H9 (cell line): ENCODE measurements around the gene SHISA8. TPM values are rescaled to one million over a fixed set of nuclear protein-coding genes. Genes with fewer than 3 reads are reported as not detected.

Source experiments
- DNase-seq: peaks from one replicate; pipeline ENCODE4 v3.0.0-alpha.2; 2017
- H2AFZ ChIP-seq: one replicate; pipeline ENCODE4 v1.6.1; 2013; ENCODE audit warnings: mild to moderate bottlenecking, low read length, control low read depth, moderate library complexity
- H2AK5ac ChIP-seq: 2 replicates; pipeline ENCODE4 v1.6.1; 2013; ENCODE audit warnings: low read length, control low read depth, mixed read lengths; ENCODE audit not compliant: insufficient read length
- H2BK120ac ChIP-seq: one replicate; pipeline ENCODE4 v1.6.1; 2013; ENCODE audit warnings: low read depth, mild to moderate bottlenecking, low read length, control low read depth, inconsistent platforms; ENCODE audit not compliant: poor library complexity, severe bottlenecking
- H2BK12ac ChIP-seq: 2 replicates; pipeline ENCODE4 v1.6.1; 2013; ENCODE audit warnings: low read length, control low read depth, mixed read lengths, low read depth; ENCODE audit not compliant: insufficient read length
- H2BK15ac ChIP-seq: 2 replicates; pipeline ENCODE4 v1.6.1; 2013; ENCODE audit warnings: low read depth, low read length, control low read depth
- H2BK20ac ChIP-seq: one replicate; pipeline ENCODE4 v1.6.1; 2013; ENCODE audit warnings: low read depth, mild to moderate bottlenecking, low read length, control low read depth, inconsistent platforms; ENCODE audit not compliant: poor library complexity, severe bottlenecking
- H2BK5ac ChIP-seq: 2 replicates; pipeline ENCODE4 v1.6.1; 2013; ENCODE audit warnings: low read length, control low read depth, mixed read lengths; ENCODE audit not compliant: insufficient read length
- H3K14ac ChIP-seq: 2 replicates; pipeline ENCODE4 v1.6.1; 2013; ENCODE audit warnings: low read length, control low read depth; ENCODE audit not compliant: insufficient read depth
- H3K18ac ChIP-seq: 2 replicates; pipeline ENCODE4 v1.6.1; 2013; ENCODE audit warnings: low read depth, mild to moderate bottlenecking, mixed read lengths, low read length, control low read depth; ENCODE audit not compliant: insufficient read length
- H3K23ac ChIP-seq: 2 replicates; pipeline ENCODE4 v1.6.1; 2013; ENCODE audit warnings: low read length, control low read depth, mixed read lengths, low read depth; ENCODE audit not compliant: insufficient read length
- H3K23me2 ChIP-seq: 2 replicates; pipeline ENCODE4 v1.6.1; 2013; ENCODE audit warnings: low read depth, mild to moderate bottlenecking, mixed read lengths, low read length, control low read depth; ENCODE audit not compliant: insufficient read length, poor library complexity, severe bottlenecking
- H3K27ac ChIP-seq: 2 replicates; pipeline ENCODE4 v1.5.1; 2013; ENCODE audit warnings: low read length, control low read depth, mixed read lengths, low read depth; ENCODE audit not compliant: insufficient read length
- H3K27me3 ChIP-seq: 2 replicates; pipeline ENCODE4 v1.6.1; 2013; ENCODE audit warnings: low read length, control low read depth, inconsistent platforms; ENCODE audit not compliant: insufficient read depth
- H3K4ac ChIP-seq: 2 replicates; pipeline ENCODE4 v1.6.1; 2013; ENCODE audit warnings: low read depth, mild to moderate bottlenecking, control low read depth, inconsistent platforms, low read length, moderate library complexity
- H3K4me1 ChIP-seq: 2 replicates; pipeline ENCODE4 v1.6.1; 2013; ENCODE audit warnings: low read length, control low read depth, inconsistent platforms; ENCODE audit not compliant: insufficient read depth
- H3K4me2 ChIP-seq: 2 replicates; pipeline ENCODE4 v1.6.1; 2013; ENCODE audit warnings: low read length, control low read depth, mixed read lengths; ENCODE audit not compliant: insufficient read length, insufficient read depth
- H3K56ac ChIP-seq: 2 replicates; pipeline ENCODE4 v1.6.1; 2013; ENCODE audit warnings: low read depth, mild to moderate bottlenecking, mixed read lengths, low read length, control low read depth; ENCODE audit not compliant: insufficient read length
- H3K79me1 ChIP-seq: 2 replicates; pipeline ENCODE4 v1.6.1; 2013; ENCODE audit warnings: low read depth, mild to moderate bottlenecking, moderate library complexity, low read length, control low read depth, inconsistent platforms; ENCODE audit not compliant: insufficient read depth, poor library complexity, severe bottlenecking
- H3K79me2 ChIP-seq: 2 replicates; pipeline ENCODE4 v1.6.1; 2013; ENCODE audit warnings: low read length, control low read depth, inconsistent platforms; ENCODE audit not compliant: insufficient read depth
- H3K9ac ChIP-seq: 2 replicates; pipeline ENCODE4 v1.6.1; 2013; ENCODE audit warnings: low read length, control low read depth, mixed read lengths; ENCODE audit not compliant: insufficient read length; ENCODE audit errors: extremely low read depth
- H3K9me3 ChIP-seq: one replicate; pipeline ENCODE4 v1.6.1; 2013; ENCODE audit warnings: low read depth, low read length, inconsistent platforms; ENCODE audit not compliant: control insufficient read depth
- H3T11ph ChIP-seq: one replicate; pipeline ENCODE4 v1.6.1; 2013; ENCODE audit warnings: mild to moderate bottlenecking, low read length, control low read depth, inconsistent platforms
- H4K20me1 ChIP-seq: one replicate; pipeline ENCODE4 v1.6.1; 2013; ENCODE audit not compliant: control insufficient read depth, insufficient read length, insufficient read depth
- H4K5ac ChIP-seq: 2 replicates; pipeline ENCODE4 v1.6.1; 2013; ENCODE audit warnings: low read depth, mild to moderate bottlenecking, mixed read lengths, low read length, control low read depth; ENCODE audit not compliant: insufficient read length
- H4K8ac ChIP-seq: replicated peaks from 2 replicates; pipeline ENCODE4 v1.6.1; 2013; ENCODE audit warnings: low read length, control low read depth, mixed read lengths, low read depth; ENCODE audit not compliant: insufficient read length
- H4K91ac ChIP-seq: 2 replicates; pipeline ENCODE4 v1.6.1; 2013; ENCODE audit warnings: low read depth, mild to moderate bottlenecking, moderate library complexity, mixed read lengths, low read length, control low read depth; ENCODE audit not compliant: insufficient read length
- H3K27ac Mint-ChIP-seq, 3 experiments: 2 replicates in 2 of 3; 3 replicates in 1 of 3; pipeline ENCODE4 v1.8.0; 2020 to 2021; ENCODE audit warnings: mixed read lengths in 3 of 3, mild to moderate bottlenecking in 1 of 3, moderate library complexity in 1 of 3
- H3K27me3 Mint-ChIP-seq: 2 replicates; pipeline ENCODE4 v1.8.0; 2021; ENCODE audit warnings: low read depth, mild to moderate bottlenecking, moderate library complexity, mixed read lengths
- H3K36me3 Mint-ChIP-seq, 3 experiments: 2 replicates in 2 of 3; 3 replicates in 1 of 3; pipeline ENCODE4 v1.8.0; 2020 to 2021; ENCODE audit warnings: low read depth in 3 of 3, mixed read lengths in 3 of 3; ENCODE audit not compliant: insufficient read depth in 1 of 3
- H3K4me1 Mint-ChIP-seq, 2 experiments: 2 replicates each; pipeline ENCODE4 v1.8.0; 2020; ENCODE audit warnings: mixed read lengths in 2 of 2
- H3K4me3 Mint-ChIP-seq, 2 experiments: 2 replicates in 1 of 2; 3 replicates in 1 of 2; pipeline ENCODE4 v1.8.0; 2020 to 2021; ENCODE audit warnings: mild to moderate bottlenecking in 2 of 2, mixed read lengths in 2 of 2, moderate library complexity in 1 of 2
- H3K9me3 Mint-ChIP-seq, 2 experiments: 2 replicates in 1 of 2; 3 replicates in 1 of 2; pipeline ENCODE4 v1.8.0; 2020; ENCODE audit warnings: mild to moderate bottlenecking in 2 of 2, mixed read lengths in 2 of 2, moderate library complexity in 1 of 2
- WGBS: extraction: QIAGEN DNeasy Blood & Tissue Kit; methylation state at CpG from one replicate; pipeline ENCODE4 v1.1.7; 2013; ENCODE audit warnings: missing lambda C conversion rate, low lambda C conversion rate, mixed read lengths; ENCODE audit not compliant: insufficient read length; ENCODE audit errors: extremely low coverage; 5-methylcytosine and 5-hydroxymethylcytosine counted together
- total RNA-seq: library from RNA; stranded (reverse); gene quantifications from 2 replicates; pipeline ENCODE4 v1.2.1, GENCODE V29; 2021
- TF ChIP-seq, protein P1 (sequence below): fragments of 200-600 bp; sonication (generic); conservative IDR thresholded peaks from 3 replicates; pipeline ENCODE4 v1.8.0; 2021; ENCODE audit warnings: antibody characterized with exemption, mild to moderate bottlenecking

Gene SHISA8
- total RNA-seq, 1 experiment from 2014 or later: 1.4 TPM

DNA sequence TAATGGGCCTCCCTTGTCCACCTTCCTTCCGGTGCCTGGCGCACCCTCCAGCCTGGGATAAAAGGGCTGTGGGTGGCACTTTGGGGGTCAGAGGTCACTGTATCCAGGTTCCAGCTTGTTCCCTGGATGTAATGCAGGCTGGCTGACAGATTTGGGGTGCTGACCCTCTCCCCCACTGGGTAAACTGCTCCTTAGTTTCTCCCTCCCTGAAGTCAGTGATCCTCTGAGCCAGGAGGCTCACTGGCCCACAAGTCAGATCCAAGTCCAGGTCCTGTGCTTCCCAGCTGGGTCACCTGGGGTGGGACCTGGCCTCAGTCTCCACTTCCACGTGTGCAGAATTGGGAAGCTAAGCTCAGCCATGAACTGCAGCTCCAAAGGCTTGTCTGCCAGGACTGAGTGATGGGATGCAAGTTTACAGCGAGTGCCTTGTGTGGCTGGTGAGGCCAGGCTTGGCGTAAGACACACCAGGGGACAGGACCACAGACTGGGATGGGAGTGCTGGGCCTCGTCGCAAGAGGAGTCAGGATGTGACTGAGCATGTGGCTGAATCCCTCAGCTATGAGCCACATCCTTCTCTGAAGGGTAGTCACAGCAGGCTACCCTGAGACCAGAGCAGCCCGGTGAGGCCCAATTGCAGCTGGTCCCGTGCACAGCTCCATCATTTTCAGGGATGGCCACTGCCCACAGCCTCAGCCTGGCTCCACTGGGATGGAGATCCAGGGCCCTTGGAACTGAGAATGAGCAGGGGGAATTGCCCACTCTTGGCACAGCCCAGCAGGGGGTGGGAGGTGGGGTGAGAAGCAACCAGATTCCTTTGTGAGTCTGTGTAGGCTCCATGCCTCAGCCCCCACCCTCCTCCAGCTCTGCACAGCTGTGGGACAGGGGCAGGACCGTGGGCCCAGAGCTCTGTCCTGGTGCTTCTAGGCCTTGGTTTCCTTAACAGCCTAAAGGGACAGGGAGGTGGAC lies 7.2 kb downstream of the SHISA8 start:
- Histone ChIP-seq H3K14ac (no peak overlapping the region), H2BK12ac (no peak overlapping the region), H3K9ac (no peak overlapping the region), H2AK5ac (no peak overlapping the region), H3K56ac (no peak overlapping the region), H4K8ac (no peak overlapping the region), H3K23ac (no peak overlapping the region), H4K20me1 (no peaks in the 10 kb centered on the region), H3K27me3 (peaks cover 23% of the 10 kb centered on the region; the same call in 1 of the 2 replicates), H3K4me1 (no peaks in the 10 kb centered on the region), H3T11ph (no peak overlapping the region), H3K79me1 (no peaks in the 10 kb centered on the region), H3K4me2 (no peak overlapping the region), H3K4ac (no peak overlapping the region), H2BK20ac (no peak overlapping the region), H3K18ac (no peak overlapping the region), H2BK120ac (no peak overlapping the region), H3K9me3 (no peaks in the 10 kb centered on the region), H4K91ac (no peak overlapping the region), H4K5ac (no peak overlapping the region), H3K27ac (no peak overlapping the region), H2BK15ac (no peak overlapping the region), H3K79me2 (no peaks in the 10 kb centered on the region), H2AFZ (no peak overlapping the region), H2BK5ac (no peak overlapping the region), H3K23me2 (no peaks in the 10 kb centered on the region)
- no CpG with 5 or more reads among the region's 10 CpGs for WGBS
- TF ChIP-seq, protein P1, sequence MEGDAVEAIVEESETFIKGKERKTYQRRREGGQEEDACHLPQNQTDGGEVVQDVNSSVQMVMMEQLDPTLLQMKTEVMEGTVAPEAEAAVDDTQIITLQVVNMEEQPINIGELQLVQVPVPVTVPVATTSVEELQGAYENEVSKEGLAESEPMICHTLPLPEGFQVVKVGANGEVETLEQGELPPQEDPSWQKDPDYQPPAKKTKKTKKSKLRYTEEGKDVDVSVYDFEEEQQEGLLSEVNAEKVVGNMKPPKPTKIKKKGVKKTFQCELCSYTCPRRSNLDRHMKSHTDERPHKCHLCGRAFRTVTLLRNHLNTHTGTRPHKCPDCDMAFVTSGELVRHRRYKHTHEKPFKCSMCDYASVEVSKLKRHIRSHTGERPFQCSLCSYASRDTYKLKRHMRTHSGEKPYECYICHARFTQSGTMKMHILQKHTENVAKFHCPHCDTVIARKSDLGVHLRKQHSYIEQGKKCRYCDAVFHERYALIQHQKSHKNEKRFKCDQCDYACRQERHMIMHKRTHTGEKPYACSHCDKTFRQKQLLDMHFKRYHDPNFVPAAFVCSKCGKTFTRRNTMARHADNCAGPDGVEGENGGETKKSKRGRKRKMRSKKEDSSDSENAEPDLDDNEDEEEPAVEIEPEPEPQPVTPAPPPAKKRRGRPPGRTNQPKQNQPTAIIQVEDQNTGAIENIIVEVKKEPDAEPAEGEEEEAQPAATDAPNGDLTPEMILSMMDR: no peak
- Mint-ChIP-seq H3K9me3 (no peaks in the 10 kb centered on the region; a peak in 2 of 5 replicates), H3K36me3 (peaks cover 14 to 41% (median 28%) of the 10 kb centered on the region in 3 experiments), H3K27ac (no peak overlapping the region; a peak in 1 of 7 replicates), H3K4me1 (peaks cover 9 to 17% of the 10 kb centered on the region in 2 experiments), H3K4me3 (no peak overlapping the region), H3K27me3 (peaks cover 41% of the 10 kb centered on the region)
- DNase-seq: peak; percentile 39
